ENCODE data around the gene TENM4.

DNA sequence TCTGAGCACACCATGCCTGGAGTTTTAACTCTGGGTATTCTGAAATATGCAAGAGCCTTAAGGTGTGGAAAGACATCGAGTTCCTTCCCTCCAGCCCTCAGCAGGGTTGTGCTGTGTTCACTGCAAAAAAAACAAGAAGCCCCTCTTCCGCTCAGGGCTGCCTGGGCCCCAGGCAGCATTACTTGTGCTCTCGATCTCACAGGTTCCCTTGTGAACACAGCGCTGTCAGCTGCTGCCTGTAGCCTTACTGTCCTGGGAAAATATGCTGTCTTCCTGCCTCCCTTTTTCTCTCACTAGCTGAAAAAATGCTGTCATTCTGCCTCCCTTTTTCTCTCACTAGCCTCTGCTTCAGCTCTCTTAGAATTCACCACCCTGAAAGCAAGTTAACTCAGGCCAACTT, 15.7 kb upstream of the TENM4 start:
- TF ChIP-seq, protein P1, sequence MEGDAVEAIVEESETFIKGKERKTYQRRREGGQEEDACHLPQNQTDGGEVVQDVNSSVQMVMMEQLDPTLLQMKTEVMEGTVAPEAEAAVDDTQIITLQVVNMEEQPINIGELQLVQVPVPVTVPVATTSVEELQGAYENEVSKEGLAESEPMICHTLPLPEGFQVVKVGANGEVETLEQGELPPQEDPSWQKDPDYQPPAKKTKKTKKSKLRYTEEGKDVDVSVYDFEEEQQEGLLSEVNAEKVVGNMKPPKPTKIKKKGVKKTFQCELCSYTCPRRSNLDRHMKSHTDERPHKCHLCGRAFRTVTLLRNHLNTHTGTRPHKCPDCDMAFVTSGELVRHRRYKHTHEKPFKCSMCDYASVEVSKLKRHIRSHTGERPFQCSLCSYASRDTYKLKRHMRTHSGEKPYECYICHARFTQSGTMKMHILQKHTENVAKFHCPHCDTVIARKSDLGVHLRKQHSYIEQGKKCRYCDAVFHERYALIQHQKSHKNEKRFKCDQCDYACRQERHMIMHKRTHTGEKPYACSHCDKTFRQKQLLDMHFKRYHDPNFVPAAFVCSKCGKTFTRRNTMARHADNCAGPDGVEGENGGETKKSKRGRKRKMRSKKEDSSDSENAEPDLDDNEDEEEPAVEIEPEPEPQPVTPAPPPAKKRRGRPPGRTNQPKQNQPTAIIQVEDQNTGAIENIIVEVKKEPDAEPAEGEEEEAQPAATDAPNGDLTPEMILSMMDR (IDR thresholded peaks at IDR 0.05; ENCODE audit: low read depth, low read length, poor library complexity, severe bottlenecking) = no peak
- no peak for TF ChIP-seq EZH2phosphoT487 (IDR thresholded peaks at IDR 0.05; ENCODE audit: borderline replicate concordance, low read length)

All from DOHH2 (cell line).